Activated CD4-positive, alpha-beta T cell treated with anti-CD3 and anti-CD28 coated beads, Interleukin-2, Interleukin-4, amounts not matched to agents 100 ng/mL and 50 ng/mL, durations not matched to agents 16 hours and 8 hours (primary cell): ENCODE measurements around the gene JCAD.

Source experiments
- DNase-seq: peaks from one replicate; pipeline ENCODE4 v3.0.0-alpha.2; 2020; ENCODE audit warnings: low spot score

The JCAD gene

DNA sequence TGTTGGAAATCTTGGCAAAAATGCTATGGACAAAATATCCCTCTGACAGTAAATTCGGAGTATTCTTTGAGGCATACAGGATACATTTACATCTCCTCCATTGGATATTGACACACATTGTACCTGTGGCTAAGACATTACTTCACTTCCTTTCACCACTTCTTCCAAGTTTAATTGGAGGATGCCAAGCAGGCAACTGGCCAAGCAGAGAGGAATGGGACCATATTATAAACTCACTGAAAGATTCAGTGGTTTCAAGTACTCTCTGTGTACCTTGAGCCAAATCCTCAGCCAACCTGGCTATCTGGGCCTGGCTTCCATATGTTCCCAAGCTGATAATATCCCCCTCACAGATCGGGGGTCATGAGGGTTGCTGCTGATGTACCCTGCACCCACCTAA, 14.7 kb upstream of the JCAD start:
- DNase-seq = no peak

DNA sequence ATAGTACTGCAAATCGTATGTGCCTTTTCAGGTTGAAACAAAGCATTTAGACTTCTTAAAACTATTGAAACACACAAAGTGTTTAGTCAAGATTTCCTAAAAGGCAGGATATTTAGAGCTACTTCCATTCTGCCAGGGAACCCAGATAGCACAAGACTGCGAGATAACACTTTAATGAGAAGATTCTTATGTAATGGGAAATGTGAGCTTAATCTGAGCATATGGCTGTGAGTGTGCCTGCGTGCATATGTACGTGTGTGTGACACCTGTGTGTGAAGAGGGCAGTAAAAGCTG, 14.3 kb upstream of the JCAD start:
- no peak for DNase-seq

DNA sequence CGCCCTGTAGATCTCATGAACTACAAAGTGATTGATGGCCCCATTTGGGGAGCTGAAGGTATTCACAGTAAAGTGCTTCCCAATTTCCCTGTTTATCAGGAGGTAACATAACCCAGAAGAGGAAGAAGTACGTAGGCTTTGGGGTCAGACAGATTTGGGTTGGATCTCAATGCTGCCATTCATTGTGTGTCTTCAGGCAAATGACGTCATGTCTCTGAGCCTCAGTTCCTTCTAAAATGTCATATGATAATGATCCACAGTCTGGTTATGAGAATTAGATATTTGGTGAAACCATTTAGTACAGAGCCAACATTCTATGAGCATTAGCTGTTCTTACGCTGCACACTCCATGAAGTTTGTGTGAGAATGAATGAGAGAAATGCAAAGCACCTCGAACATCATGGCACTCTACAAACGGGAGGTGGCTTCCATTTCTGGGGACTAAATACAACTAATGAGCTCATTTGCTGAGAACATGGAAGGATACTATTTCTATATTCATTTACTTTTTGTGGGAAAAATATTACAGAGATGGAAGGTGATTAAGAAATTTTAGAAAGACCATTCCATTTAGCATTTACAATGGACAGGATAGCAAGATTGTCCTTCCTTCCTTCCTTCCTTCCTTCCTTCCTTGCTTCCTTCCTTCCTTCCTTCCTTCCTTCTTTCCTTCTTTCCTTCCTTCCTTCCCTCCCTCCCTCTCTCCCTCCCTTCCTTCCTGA, 13.8 kb upstream of the JCAD start:
- DNase-seq = no peak

DNA sequence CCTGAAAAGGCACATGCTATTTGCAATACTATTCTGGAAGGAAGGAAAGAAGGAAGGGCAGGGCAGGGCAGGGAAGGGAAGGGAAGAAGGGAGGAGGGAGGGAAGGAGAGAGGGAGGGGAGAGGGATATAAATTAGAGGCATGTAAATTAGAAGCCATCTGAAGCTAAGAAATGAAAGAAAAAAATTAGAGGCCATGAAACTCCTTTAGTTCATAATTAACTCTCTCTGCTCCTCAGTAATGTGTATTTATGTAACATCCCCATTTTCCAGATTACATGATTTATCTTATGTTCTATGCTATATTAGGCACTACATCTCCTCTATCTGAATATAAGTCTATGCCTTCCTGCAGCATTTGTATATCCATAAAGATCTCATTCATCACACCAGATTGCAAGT, 12.7 kb upstream of the JCAD start:
- no peak for DNase-seq

- DNase-seq = no peak
Measured at GRCh38 chr10:30070001-30070685, 10.8 kb upstream of the JCAD start.

- no peak for DNase-seq
Measured at GRCh38 chr10:30068492-30069223, 9.3 kb upstream of the JCAD start.

- DNase-seq = no peak
Measured at GRCh38 chr10:30063099-30063498, 3.7 kb upstream of the JCAD start.

GRCh38 chr10:30062582-30062981, 3.2 kb upstream of the JCAD start:
- no peak for DNase-seq

GRCh38 chr10:30062090-30062489, 2.7 kb upstream of the JCAD start:
- no peak for DNase-seq

GRCh38 chr10:30058570-30059132, 735 bp downstream of the JCAD start:
- DNase-seq = no peak

- no peak for DNase-seq
Measured at GRCh38 chr10:30057894-30058556, 1.4 kb downstream of the JCAD start.

GRCh38 chr10:30057421-30057841, 2.0 kb downstream of the JCAD start:
- no peak for DNase-seq

- no peak for DNase-seq
Measured at GRCh38 chr10:30056767-30057355, 2.5 kb downstream of the JCAD start.

GRCh38 chr10:30056281-30056680, 3.1 kb downstream of the JCAD start:
- no peak for DNase-seq

DNA sequence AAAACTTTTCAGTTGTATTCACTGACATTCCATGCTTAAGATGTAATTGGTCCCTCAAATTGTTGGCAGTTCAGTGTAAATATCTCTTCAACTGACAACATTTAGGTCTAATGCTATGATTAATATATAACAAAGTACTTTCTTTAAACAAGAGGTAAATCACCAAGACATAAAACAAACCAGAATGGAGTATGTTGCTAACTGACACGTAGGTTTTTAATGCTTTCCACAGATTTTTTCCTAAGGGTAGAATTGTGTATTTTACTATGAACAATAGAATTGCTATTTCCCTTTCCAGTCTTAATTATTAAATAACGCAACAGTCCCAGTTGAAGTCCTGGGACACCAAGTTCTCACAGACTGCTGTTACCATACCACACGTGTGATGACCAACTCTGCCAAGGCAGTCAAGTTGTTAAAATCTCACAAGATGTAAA, 4.1 kb downstream of the JCAD start:
- no peak for DNase-seq

GRCh38 chr10:30052062-30052461, 7.3 kb downstream of the JCAD start:
- DNase-seq = no peak

- no peak for DNase-seq
Measured at GRCh38 chr10:30051220-30051619, 8.2 kb downstream of the JCAD start.

- no peak for DNase-seq
Measured at GRCh38 chr10:30050411-30050810, 9.0 kb downstream of the JCAD start.

DNA sequence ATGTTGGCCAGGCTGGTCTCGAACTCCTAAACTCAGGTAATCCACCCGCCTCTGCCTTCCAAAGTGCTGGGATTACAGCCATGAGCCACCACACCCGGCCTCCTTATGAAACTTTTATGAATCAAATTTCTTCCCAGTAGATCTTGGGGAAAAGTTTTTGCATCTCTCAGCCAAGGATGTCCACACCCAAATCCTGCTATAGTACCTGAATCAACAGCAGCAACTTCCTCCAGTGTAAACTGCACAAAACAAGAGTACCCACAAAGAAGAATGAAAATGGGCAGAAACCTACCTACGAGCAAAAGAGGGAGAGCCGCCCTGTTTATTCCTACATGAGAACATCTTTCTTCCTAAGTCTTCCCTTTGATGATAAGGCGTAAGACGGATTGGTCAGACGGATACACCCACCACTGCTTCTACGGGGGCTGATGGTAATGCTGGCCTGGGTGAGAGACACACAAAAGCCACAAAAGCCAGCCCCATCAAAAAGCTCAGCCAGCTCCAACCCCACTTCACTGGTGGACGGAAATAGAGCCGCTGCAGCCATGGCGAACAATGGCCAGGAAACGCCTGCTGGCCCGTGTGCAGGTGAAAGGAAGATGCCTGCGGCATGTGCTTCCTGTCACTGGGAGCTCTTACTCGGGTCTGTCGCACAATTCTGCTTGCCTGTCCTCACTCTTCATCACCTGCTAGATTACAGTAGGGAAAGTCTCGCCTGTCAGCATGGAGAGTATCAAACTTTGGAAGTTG, 10.4 kb downstream of the JCAD start:
- no peak for DNase-seq

- DNase-seq = no peak
Measured at GRCh38 chr10:30047924-30048531, 11.4 kb downstream of the JCAD start.

GRCh38 chr10:30047430-30047829, 12.0 kb downstream of the JCAD start:
- DNase-seq = no peak
